ENCODE results near the gene DNAI1.

Gene DNAI1

DNA sequence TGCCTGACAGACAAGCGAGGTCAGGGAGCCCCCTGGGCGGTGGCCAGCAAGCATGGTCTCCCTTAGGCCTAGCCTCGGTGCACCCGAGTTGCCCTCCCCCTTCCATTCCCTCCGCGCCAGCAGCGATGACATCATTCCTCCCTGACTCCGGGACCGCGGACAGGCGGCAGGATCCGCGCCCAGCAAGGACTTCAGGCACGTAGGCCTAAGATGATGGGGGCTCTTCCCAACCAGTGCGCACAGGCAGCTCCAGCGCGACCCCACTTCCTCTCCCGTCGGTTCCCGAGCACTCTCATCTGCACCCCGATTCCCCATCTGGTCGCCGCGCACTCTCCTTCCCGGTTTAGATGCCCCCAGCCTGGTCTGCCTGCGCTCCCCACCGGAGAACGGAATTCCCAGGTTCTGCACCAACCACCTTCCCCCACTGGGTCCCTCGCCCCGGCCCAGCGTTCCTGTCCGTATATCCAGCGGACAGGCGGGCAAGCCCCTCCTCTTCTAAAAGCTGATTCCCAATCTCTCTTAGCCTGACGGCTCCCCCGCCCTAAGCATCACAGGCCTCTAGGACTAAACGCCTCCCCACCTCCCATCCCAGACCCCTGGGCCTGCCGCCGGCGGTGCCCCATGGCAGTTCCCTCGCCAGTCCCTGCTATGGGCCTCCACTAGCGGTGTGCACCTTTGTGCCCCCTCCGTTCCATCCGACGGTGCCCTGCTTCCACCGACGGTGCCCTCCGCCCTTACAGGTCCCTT, 1.2 kb upstream of the DNAI1 start:
- in situ Hi-C loops (cut with MboI; ENCODE audit: low pct_unique_long_range_greater_than_20kb, low sequenced_read_pairs, unreplicated experiment): no loop called here
- no peak for DNase-seq (ENCODE audit: low spot score)
- TF ChIP-seq, protein P1, sequence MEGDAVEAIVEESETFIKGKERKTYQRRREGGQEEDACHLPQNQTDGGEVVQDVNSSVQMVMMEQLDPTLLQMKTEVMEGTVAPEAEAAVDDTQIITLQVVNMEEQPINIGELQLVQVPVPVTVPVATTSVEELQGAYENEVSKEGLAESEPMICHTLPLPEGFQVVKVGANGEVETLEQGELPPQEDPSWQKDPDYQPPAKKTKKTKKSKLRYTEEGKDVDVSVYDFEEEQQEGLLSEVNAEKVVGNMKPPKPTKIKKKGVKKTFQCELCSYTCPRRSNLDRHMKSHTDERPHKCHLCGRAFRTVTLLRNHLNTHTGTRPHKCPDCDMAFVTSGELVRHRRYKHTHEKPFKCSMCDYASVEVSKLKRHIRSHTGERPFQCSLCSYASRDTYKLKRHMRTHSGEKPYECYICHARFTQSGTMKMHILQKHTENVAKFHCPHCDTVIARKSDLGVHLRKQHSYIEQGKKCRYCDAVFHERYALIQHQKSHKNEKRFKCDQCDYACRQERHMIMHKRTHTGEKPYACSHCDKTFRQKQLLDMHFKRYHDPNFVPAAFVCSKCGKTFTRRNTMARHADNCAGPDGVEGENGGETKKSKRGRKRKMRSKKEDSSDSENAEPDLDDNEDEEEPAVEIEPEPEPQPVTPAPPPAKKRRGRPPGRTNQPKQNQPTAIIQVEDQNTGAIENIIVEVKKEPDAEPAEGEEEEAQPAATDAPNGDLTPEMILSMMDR (IDR thresholded peaks at IDR 0.05; ENCODE audit: extremely low read depth, insufficient read depth, missing control alignments): no peak

DNA sequence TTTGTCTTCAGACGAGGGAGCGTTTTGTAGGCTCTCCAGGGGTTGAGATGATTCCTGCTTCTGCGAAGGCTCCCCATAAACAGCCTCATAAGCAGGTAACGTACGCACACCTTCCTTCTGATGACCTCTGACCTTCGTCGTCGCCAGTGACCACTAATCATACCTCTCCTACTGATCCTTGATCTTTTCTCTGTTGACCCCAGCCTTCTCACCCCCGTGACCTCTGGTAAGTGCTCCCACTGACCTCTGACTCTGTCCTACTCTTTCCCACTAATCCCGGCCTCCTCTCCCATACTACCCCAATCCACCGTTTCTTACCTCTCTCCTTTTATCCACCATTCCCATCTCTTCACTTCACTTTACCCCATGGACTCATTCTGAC, 345 bp downstream of the DNAI1 start:
- TF ChIP-seq, protein P1 (IDR thresholded peaks at IDR 0.05; ENCODE audit: extremely low read depth, insufficient read depth, missing control alignments): no peak
- no peak for DNase-seq (ENCODE audit: low spot score)
- in situ Hi-C loops (cut with MboI; ENCODE audit: low pct_unique_long_range_greater_than_20kb, low sequenced_read_pairs, unreplicated experiment): no loop called here

DNA sequence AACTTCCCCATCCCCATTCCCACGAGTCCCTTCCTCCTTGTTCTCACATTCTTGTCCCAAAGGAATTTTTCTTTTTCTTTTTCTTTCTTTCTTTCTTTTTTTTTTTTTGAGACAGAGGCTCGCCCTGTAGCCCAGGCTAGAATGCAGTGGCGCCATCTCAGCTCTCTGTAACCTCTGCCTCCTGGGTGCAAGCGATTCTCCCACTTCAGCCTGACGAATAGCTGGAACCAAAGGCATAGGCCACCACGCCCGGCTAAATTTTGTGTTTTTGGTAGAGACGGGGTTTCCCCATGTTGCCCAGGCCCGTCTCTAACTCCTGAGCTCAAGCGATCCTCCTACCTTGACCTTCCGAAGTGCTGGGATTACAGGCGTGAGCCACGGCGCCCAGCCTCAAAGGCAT, 751 bp downstream of the DNAI1 start:
- no peak for DNase-seq (ENCODE audit: low spot score)
- in situ Hi-C loops (cut with MboI; ENCODE audit: low pct_unique_long_range_greater_than_20kb, low sequenced_read_pairs, unreplicated experiment): no loop called here

DNA sequence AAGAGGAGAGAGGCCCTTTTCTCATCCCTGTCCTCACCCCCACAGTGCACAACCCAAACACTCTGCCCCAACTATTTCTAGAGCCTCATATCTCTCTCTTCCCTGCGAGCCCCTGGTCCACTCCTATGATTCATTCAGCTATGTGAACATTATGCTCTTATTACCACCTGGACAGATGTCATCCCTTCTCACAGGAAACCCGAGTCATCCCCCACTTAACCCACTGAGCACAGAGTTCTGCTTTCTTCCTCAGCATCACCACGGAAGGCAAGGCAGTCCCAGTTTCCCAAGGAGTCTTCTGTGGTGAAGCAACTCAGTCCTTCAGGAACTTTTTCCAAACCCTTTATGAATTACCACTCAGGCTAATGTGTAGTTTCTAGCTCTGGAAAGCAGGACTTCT, 1.3 kb downstream of the DNAI1 start:
- DNase-seq (ENCODE audit: low spot score): no peak
- in situ Hi-C loops (cut with MboI; ENCODE audit: low pct_unique_long_range_greater_than_20kb, low sequenced_read_pairs, unreplicated experiment): no loop called here
- TF ChIP-seq, protein P1 (IDR thresholded peaks at IDR 0.05; ENCODE audit: extremely low read depth, insufficient read depth, missing control alignments): no peak

More for the DNA sequence above, 751 bp downstream of the DNAI1 start:
- TF ChIP-seq, protein P1 (IDR thresholded peaks at IDR 0.05; ENCODE audit: extremely low read depth, insufficient read depth, missing control alignments): no peak

DNA sequence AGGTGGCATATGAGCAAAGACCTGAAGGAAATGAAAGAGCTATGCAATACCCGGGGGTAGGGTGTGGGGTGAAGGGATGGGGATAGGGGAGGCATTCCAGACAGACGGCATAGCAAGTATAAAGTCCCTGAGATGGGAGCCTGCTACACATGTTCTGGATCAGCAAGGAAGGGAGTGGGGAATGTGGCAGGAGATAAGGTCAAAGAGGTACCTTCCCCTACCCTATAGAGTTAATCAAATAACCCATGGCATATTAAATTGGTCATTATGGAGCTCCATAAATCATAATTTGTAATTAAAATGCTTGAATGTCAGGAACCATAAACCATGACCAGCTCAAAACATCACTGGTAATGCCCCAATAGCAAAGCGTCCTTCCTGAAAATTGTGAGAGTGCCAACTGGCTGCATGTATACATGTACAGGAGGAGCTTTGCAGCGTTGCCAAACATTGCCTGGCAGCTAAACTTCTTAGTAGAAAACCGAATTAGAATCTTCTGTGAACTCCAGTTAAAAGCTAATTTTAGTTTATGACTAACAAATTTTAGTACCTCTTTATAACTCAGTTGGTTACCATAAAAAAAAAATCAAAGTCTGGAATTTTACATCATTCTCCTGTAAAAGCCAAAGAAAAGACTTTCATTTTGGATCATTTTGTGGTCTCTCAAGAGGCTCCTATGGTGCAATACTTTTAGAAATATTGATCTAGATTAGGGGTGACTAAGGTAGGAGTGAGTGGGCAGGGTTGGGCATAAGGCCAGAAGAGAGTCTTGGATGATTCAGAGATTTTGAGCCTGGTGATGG, 4.7 kb downstream of the DNAI1 start:
- in situ Hi-C loops (cut with MboI; ENCODE audit: low pct_unique_long_range_greater_than_20kb, low sequenced_read_pairs, unreplicated experiment): no loop called here
- TF ChIP-seq, protein P1 (IDR thresholded peaks at IDR 0.05; ENCODE audit: extremely low read depth, insufficient read depth, missing control alignments): no peak
- no peak for DNase-seq (ENCODE audit: low spot score)

DNA sequence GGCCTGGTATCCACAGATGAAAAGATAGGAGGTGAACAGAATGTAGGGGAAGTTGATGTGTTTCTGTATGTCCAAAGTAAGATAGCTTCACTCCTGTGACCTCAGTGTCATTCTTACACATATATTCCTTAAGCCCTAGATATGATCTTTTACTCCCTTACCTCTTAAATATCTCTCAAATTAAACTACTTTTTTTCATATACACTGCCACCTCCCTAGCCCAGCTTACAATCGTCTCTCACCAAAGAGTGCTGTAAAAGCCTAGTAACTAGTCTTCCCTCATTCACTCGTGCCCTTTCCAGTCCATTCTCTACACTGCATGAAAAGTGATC, 5.3 kb downstream of the DNAI1 start:
- in situ Hi-C loops (cut with MboI; ENCODE audit: low pct_unique_long_range_greater_than_20kb, low sequenced_read_pairs, unreplicated experiment): no loop called here
- no peak for DNase-seq (ENCODE audit: low spot score)
- TF ChIP-seq, protein P1 (IDR thresholded peaks at IDR 0.05; ENCODE audit: extremely low read depth, insufficient read depth, missing control alignments): no peak
